Upper lobe of right lung (tissue), 1 donor: ENCODE measurements around the gene HMCN1. TPM values are rescaled to one million over a fixed set of nuclear protein-coding genes. Genes with fewer than 3 reads are reported as not detected.
A peak's percentile ranks its signal among the peaks of the same experiment; 100 is the strongest.

ENCODE experiments used
- ATAC-seq: fragments of 200-7000 bp; cut with Tn5 transposase; one replicate; pipeline ENCODE4 v1.9.1; 2020; ENCODE audit warnings: mild to moderate bottlenecking, moderate library complexity
- DNase-seq: peaks from one replicate; pipeline ENCODE4 v3.0.0-alpha.2; 2020
- H3K27ac ChIP-seq: fragments of 200-600 bp; one replicate; pipeline ENCODE4 v1.8.0; 2022
- H3K27me3 ChIP-seq: fragments of 200-600 bp; one replicate; pipeline ENCODE4 v1.8.0; 2022; ENCODE audit warnings: mild to moderate bottlenecking
- H3K36me3 ChIP-seq: fragments of 200-600 bp; one replicate; pipeline ENCODE4 v1.8.0; 2022
- H3K4me1 ChIP-seq: fragments of 200-600 bp; one replicate; pipeline ENCODE4 v1.8.0; 2022
- H3K4me3 ChIP-seq: fragments of 200-600 bp; one replicate; pipeline ENCODE4 v1.8.0; 2022; ENCODE audit warnings: mild to moderate bottlenecking
- H3K9me3 ChIP-seq: fragments of 200-600 bp; one replicate; pipeline ENCODE4 v1.8.0; 2022
- intact Hi-C: fragments of 100-400 bp; cut with DNase I; formaldehyde crosslinking; loops from one replicate; pipeline ENCODE4 v1.11.0; 2022
- total RNA-seq: library from RNA; stranded (reverse); fragmentation: NEBNext Ultra II Directional; extraction: Animal tissue kit (Norgen Biotek cat#: 25700); gene quantifications from one replicate; pipeline ENCODE4 v1.2.1, GENCODE V29; 2021
- TF ChIP-seq, protein P1 (sequence below): fragments of 200-600 bp; IDR thresholded peaks from one replicate; pipeline ENCODE4 v1.8.0; 2022; ENCODE audit warnings: antibody characterized with exemption
- donor health status: DM: no; HTN: yes; CAD: no; lungs with severe emphysema.

The HMCN1 gene
- total RNA-seq, 1 donor from 2014 or later, result 45.4 TPM

DNA sequence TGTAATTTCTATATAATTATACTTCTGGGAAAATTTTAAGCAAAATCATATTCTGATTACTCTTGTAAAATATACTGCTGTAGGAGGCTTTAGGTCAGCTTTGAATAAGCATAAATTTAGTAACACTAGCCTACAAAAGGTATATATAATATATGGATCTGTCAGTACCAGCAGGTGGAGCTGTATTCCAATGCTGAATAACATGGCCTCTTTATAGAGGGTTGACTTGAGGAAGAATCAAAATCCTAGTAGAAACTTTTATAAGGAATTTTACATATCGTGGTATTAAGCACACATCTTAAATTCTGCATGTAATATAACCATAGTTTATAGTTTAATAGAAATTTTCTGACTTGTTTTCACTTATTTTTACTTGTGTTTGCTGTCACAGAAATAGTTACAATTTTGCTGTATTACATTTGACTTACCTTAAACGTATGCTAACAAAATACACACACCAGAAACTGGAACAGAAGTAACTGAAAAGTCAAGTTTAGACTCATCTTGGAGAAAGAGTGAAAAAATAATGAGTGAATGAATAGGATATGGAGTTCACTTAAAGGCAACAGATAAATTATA is 79.3 kb downstream of the HMCN1 start:
- no peaks in the 10 kb centered on the region for H3K9me3 ChIP-seq
- no peak overlapping the region for H3K4me3 ChIP-seq
- no peaks in the 10 kb centered on the region for H3K27me3 ChIP-seq
- TF ChIP-seq, protein P1, sequence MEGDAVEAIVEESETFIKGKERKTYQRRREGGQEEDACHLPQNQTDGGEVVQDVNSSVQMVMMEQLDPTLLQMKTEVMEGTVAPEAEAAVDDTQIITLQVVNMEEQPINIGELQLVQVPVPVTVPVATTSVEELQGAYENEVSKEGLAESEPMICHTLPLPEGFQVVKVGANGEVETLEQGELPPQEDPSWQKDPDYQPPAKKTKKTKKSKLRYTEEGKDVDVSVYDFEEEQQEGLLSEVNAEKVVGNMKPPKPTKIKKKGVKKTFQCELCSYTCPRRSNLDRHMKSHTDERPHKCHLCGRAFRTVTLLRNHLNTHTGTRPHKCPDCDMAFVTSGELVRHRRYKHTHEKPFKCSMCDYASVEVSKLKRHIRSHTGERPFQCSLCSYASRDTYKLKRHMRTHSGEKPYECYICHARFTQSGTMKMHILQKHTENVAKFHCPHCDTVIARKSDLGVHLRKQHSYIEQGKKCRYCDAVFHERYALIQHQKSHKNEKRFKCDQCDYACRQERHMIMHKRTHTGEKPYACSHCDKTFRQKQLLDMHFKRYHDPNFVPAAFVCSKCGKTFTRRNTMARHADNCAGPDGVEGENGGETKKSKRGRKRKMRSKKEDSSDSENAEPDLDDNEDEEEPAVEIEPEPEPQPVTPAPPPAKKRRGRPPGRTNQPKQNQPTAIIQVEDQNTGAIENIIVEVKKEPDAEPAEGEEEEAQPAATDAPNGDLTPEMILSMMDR, result peak; percentile 57
- DNase-seq (no peak), ATAC-seq (peak; percentile 78)
- H3K4me1 ChIP-seq, result no peaks in the 10 kb centered on the region
- no peaks in the 10 kb centered on the region for H3K36me3 ChIP-seq
- H3K27ac ChIP-seq, result no peak overlapping the region
- intact Hi-C loops, result no loop called here

DNA sequence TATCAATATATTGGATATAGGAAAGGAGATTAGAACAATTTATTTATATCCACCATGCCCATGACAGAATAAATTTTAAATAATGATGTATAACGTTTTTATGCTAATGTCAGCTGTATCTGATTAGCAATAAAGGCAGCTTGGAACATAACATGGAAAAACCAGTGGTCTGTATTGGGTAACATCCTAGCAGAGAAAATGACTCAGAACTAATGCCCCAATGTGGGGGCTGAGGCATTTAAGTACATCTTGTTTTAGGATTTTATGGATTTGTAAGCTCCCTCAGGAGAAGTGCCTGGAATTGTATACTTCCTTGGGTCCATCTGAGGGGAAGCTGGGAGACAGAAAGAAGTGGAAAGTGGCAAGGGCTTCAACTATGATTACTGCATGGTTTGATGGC is 82.3 kb downstream of the HMCN1 start:
- DNase-seq, result no peak
- intact Hi-C loops, result no loop called here
- ATAC-seq, result no peak

GRCh38 chr1:185819798-185820197 is 85.6 kb downstream of the HMCN1 start:
- TF ChIP-seq, protein P1, result no peak
- ATAC-seq, result no peak
- Histone ChIP-seq H3K4me1 (no peaks in the 10 kb centered on the region), H3K9me3 (no peaks in the 10 kb centered on the region), H3K27me3 (no peaks in the 10 kb centered on the region), H3K27ac (no peak overlapping the region), H3K4me3 (no peak overlapping the region), H3K36me3 (no peaks in the 10 kb centered on the region)
- intact Hi-C loops, result no loop called here
- no peak for DNase-seq

More for the DNA sequence above, 82.3 kb downstream of the HMCN1 start:
- H3K27ac ChIP-seq, result no peak overlapping the region
- H3K4me1 ChIP-seq, result no peaks in the 10 kb centered on the region
- no peaks in the 10 kb centered on the region for H3K9me3 ChIP-seq
- TF ChIP-seq, protein P1, result no peak
- H3K27me3 ChIP-seq, result no peaks in the 10 kb centered on the region
- H3K36me3 ChIP-seq, result no peaks in the 10 kb centered on the region
- H3K4me3 ChIP-seq, result no peak overlapping the region

DNA sequence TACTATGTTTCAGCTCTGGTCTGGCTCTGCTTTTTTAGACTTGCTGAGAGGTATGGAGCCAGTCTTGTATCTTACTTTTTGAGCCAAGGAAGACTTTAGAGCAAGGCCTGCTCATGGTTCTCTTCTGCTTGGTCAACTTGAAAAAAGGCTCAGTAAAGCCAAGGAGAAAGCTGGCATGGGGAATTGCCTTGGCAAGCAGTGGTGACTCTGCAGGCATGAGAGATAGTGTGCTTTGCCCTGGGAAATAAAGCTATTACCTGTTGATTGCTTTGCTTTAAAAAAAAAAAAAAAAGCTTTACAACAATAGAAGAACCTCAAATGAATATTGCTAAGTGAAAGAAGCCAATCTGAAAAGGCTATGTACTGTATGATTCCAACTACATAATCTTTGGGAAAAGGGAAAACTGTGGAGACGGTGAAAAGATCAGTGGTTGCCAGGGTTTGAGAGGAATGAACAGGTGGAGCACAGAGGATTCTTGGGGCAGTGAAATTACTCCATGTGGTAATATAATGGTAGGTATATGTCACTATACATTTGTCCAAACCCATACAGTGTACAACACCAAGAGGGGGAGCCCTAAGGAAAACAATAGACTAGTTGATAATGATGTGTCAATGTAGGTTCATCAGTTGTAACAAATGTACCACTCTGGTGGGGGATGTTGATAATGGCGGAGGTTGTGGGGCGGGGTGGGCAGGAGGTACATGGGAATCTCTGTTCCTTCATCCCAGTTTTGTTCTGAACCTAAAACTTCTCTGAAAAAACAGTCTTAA is 87.6 kb downstream of the HMCN1 start:
- intact Hi-C loops, result no loop called here
- DNase-seq (no peak), ATAC-seq (no peak)
- Histone ChIP-seq H3K4me1 (no peaks in the 10 kb centered on the region), H3K9me3 (no peaks in the 10 kb centered on the region), H3K4me3 (no peak overlapping the region), H3K36me3 (no peaks in the 10 kb centered on the region), H3K27me3 (no peaks in the 10 kb centered on the region), H3K27ac (no peak overlapping the region)
- TF ChIP-seq, protein P1, result no peak

GRCh38 chr1:185823467-185823866 is 89.3 kb downstream of the HMCN1 start:
- no peaks in the 10 kb centered on the region for H3K36me3 ChIP-seq
- DNase-seq (no peak), ATAC-seq (no peak)
- no peaks in the 10 kb centered on the region for H3K9me3 ChIP-seq
- no peaks in the 10 kb centered on the region for H3K4me1 ChIP-seq
- no peak overlapping the region for H3K4me3 ChIP-seq
- H3K27ac ChIP-seq, result no peak overlapping the region
- intact Hi-C loops, result no loop called here
- H3K27me3 ChIP-seq, result no peaks in the 10 kb centered on the region
- TF ChIP-seq, protein P1, result no peak
